HL-60 (cell line): ENCODE measurements around the gene PSMA5.

Experiments
- DNase-seq, 2 experiments: peaks; one replicate each; pipeline ENCODE4 v3.0.0-alpha.2; 2010 to 2020; ENCODE audit warnings: low read depth in 1 of 2, low spot score in 1 of 2
- H3K27ac ChIP-seq: fragments of 250-450 bp; sonication (Bioruptor Pico); replicated peaks from 2 replicates; pipeline ENCODE4 v1.5.1; 2020; ENCODE audit warnings: mild to moderate bottlenecking, moderate library complexity
- H3K27me3 ChIP-seq: fragments of 250-450 bp; sonication (Bioruptor Pico); 2 replicates; pipeline ENCODE4 v1.5.1; 2021; ENCODE audit warnings: mild to moderate bottlenecking, moderate library complexity; ENCODE audit not compliant: insufficient read depth, poor library complexity, severe bottlenecking
- H3K4me3 ChIP-seq: replicated peaks from 2 replicates; pipeline ENCODE4 v1.5.1; 2011; ENCODE audit warnings: mild to moderate bottlenecking, control low read depth, low read length; ENCODE audit not compliant: insufficient read depth
- CTCF ChIP-seq: IDR thresholded peaks from one replicate; pipeline ENCODE4 v1.5.1; 2011; ENCODE audit warnings: low read length, control low read depth, inconsistent platforms; ENCODE audit not compliant: insufficient read depth
- GABPA ChIP-seq: IDR thresholded peaks from 2 replicates; pipeline ENCODE4 v1.6.1; 2012; ENCODE audit warnings: low read depth
- POLR2AphosphoS5 ChIP-seq: IDR thresholded peaks from 2 replicates; pipeline ENCODE4 v1.6.1; 2012; ENCODE audit warnings: low read depth
- REST ChIP-seq: IDR thresholded peaks from 2 replicates; pipeline ENCODE4 v1.6.1; 2012; ENCODE audit warnings: low read depth; ENCODE audit not compliant: insufficient replicate concordance
- SPI1 ChIP-seq: IDR thresholded peaks from 2 replicates; pipeline ENCODE4 v1.6.1; 2012; ENCODE audit warnings: low read depth, mild to moderate bottlenecking, borderline replicate concordance

Gene PSMA5

GRCh38 chr1:109381573-109381972 is 44.7 kb downstream of the PSMA5 start:
- DNase-seq: no peak
- TF ChIP-seq CTCF (no peak), REST (no peak), POLR2AphosphoS5 (no peak), SPI1 (no peak), GABPA (no peak)
- Histone ChIP-seq H3K27ac (no peak overlapping the region), H3K27me3 (no peaks in the 10 kb centered on the region), H3K4me3 (no peak overlapping the region)

GRCh38 chr1:109379907-109380306 is 46.3 kb downstream of the PSMA5 start:
- no peak overlapping the region for H3K27ac ChIP-seq
- TF ChIP-seq REST (no peak), GABPA (no peak), CTCF (no peak), POLR2AphosphoS5 (no peak), SPI1 (no peak)
- no peak for DNase-seq
- H3K27me3 ChIP-seq: no peaks in the 10 kb centered on the region
- no peak overlapping the region for H3K4me3 ChIP-seq

- no peak for DNase-seq
- TF ChIP-seq POLR2AphosphoS5 (no peak), REST (no peak), GABPA (no peak), CTCF (no peak), SPI1 (no peak)
- H3K4me3 ChIP-seq: no peak overlapping the region
- no peak overlapping the region for H3K27ac ChIP-seq
- no peaks in the 10 kb centered on the region for H3K27me3 ChIP-seq
Observed at GRCh38 chr1:109379422-109379821, 46.8 kb downstream of the PSMA5 start.
